Peyer's patch (tissue), 4 donors: ENCODE results near the gene PKD2L1. TPM values are rescaled to one million over a fixed set of nuclear protein-coding genes. Genes with fewer than 3 reads are reported as not detected.

ENCODE experiments used
- DNase-seq, 3 donors: peaks; one replicate each; pipeline ENCODE4 v3.0.0-alpha.2; 2017 to 2019
- H3K27ac ChIP-seq, 4 donors: fragments of 200-600 bp; sonication (generic); one replicate each; pipeline ENCODE4 v1.5.1; 2016 to 2019
- H3K27me3 ChIP-seq, 2 donors: fragments of 200-600 bp; sonication (generic); one replicate each; pipeline ENCODE4 v1.5.1; 2019
- H3K36me3 ChIP-seq, 3 donors: fragments of 200-600 bp; sonication (generic); one replicate each; pipeline ENCODE4 v1.5.1; 2016 to 2019
- H3K4me1 ChIP-seq, 4 donors: fragments of 200-600 bp; sonication (generic); one replicate each; pipeline ENCODE4 v1.5.1; 2016 to 2019
- H3K4me3 ChIP-seq, 4 donors: fragments of 200-600 bp; sonication (generic); 1 replicate in 3 of 4; 2 replicates in 1 of 4; pipeline ENCODE4 v1.5.1; 2016 to 2019; ENCODE audit warnings: mild to moderate bottlenecking in 1 of 4
- H3K9me3 ChIP-seq, 4 donors: fragments of 200-600 bp; sonication (generic); one replicate each; pipeline ENCODE4 v1.5.1; 2016 to 2019; ENCODE audit warnings: mild to moderate bottlenecking in 1 of 4
- CTCF ChIP-seq, 6 experiments: fragments of 450-650 bp in 4 of 6; fragments of 200-600 bp in 2 of 6; sonication (generic) in 1 of 6; IDR thresholded peaks; one replicate each; pipeline ENCODE4 v1.5.1; 2017 to 2019; ENCODE audit warnings: antibody characterized with exemption in 6 of 6, mild to moderate bottlenecking in 3 of 6, moderate library complexity in 1 of 6
- POLR2A ChIP-seq, 2 donors: fragments of 450-650 bp; IDR thresholded peaks; one replicate each; pipeline ENCODE4 v1.5.1; 2017; ENCODE audit warnings: antibody characterized with exemption in 2 of 2, mild to moderate bottlenecking in 2 of 2, moderate library complexity in 2 of 2
- total RNA-seq, 4 donors: library from RNA; depleted of rRNA; stranded (reverse); fragments of >200 nt; gene quantifications; one replicate each; pipeline ENCODE4 v1.1.0, GENCODE V29; 2016

The PKD2L1 gene
- total RNA-seq, 4 donors from 2014 or later: not detected

GRCh38 chr10:100333661-100334440, 3.8 kb upstream of the PKD2L1 start:
- no peak for TF ChIP-seq POLR2A (IDR thresholded peaks at IDR 0.05)
- no peak for TF ChIP-seq CTCF (IDR thresholded peaks at IDR 0.05)
- Histone ChIP-seq H3K36me3 (no peaks in the 10 kb centered on the region), H3K4me1 (peaks cover 0 to 5% (median 0%) of the 10 kb centered on the region in 4 donors), H3K27ac (no peak overlapping the region), H3K4me3 (no peak overlapping the region), H3K9me3 (no peaks in the 10 kb centered on the region), H3K27me3 (no peaks in the 10 kb centered on the region)
- DNase-seq: no peak

DNA sequence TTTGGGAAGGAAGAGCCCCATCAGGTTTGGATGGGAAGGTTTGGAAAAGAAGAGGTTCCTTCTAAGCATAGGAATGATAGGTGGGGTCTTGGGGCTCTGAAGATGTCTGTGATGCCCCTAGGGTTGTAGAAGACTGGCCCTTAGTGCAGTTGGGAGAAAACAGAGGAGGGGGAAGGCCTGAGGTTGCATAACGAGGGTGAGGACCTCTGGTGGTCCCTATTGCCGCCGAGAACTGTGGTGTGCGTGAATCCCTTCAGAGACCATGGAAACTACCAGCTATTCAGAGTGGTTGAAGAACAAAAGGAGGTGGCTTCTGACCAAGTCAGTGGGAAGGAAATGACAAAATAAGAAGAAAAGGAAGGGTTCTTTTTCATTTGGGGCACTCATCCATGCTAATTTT, 3.1 kb upstream of the PKD2L1 start:
- H3K4me3 ChIP-seq: no peak overlapping the region
- TF ChIP-seq CTCF (IDR thresholded peaks at IDR 0.05) (no peak), POLR2A (IDR thresholded peaks at IDR 0.05) (no peak)
- no peaks in the 10 kb centered on the region for H3K4me1 ChIP-seq
- H3K27me3 ChIP-seq: no peaks in the 10 kb centered on the region
- no peak overlapping the region for H3K27ac ChIP-seq
- H3K9me3 ChIP-seq: no peaks in the 10 kb centered on the region
- no peak for DNase-seq
- no peaks in the 10 kb centered on the region for H3K36me3 ChIP-seq

- TF ChIP-seq CTCF (IDR thresholded peaks at IDR 0.05) (no peak), POLR2A (IDR thresholded peaks at IDR 0.05) (no peak)
- no peak for DNase-seq
- Histone ChIP-seq H3K4me3 (no peak overlapping the region), H3K27ac (no peak overlapping the region), H3K4me1 (no peaks in the 10 kb centered on the region), H3K36me3 (no peaks in the 10 kb centered on the region), H3K9me3 (no peaks in the 10 kb centered on the region), H3K27me3 (no peaks in the 10 kb centered on the region)
Observed at GRCh38 chr10:100328198-100328597, 1.8 kb downstream of the PKD2L1 start.

GRCh38 chr10:100327718-100328009, 2.4 kb downstream of the PKD2L1 start:
- H3K27ac ChIP-seq: no peak overlapping the region
- TF ChIP-seq CTCF (IDR thresholded peaks at IDR 0.05): no peak
- no peaks in the 10 kb centered on the region for H3K27me3 ChIP-seq
- no peak for DNase-seq
- no peaks in the 10 kb centered on the region for H3K36me3 ChIP-seq
- H3K9me3 ChIP-seq: no peaks in the 10 kb centered on the region
- H3K4me3 ChIP-seq: no peak overlapping the region
- no peaks in the 10 kb centered on the region for H3K4me1 ChIP-seq

GRCh38 chr10:100327007-100327717, 2.9 kb downstream of the PKD2L1 start:
- Histone ChIP-seq H3K27me3 (no peaks in the 10 kb centered on the region), H3K27ac (peak overlapping the region in 1 of 4 donors; percentile 50), H3K4me3 (peak overlapping the region in 1 of 4 donors; percentile 12), H3K36me3 (no peaks in the 10 kb centered on the region), H3K4me1 (no peaks in the 10 kb centered on the region), H3K9me3 (no peaks in the 10 kb centered on the region)
- no peak for TF ChIP-seq POLR2A (IDR thresholded peaks at IDR 0.05)
- no peak for TF ChIP-seq CTCF (IDR thresholded peaks at IDR 0.05)
- peak in 2 of 3 donors; percentile 67 to 73 for DNase-seq
